G401.6 (cell line): Measurements from ENCODE around the gene PPP1R37.

Source experiments
- FAIRE-seq: peaks from 2 replicates; lab custom pipeline; 2012; peaks lifted over from hg19 to GRCh38; lab: Jason Lieb, UNC

The PPP1R37 gene

DNA sequence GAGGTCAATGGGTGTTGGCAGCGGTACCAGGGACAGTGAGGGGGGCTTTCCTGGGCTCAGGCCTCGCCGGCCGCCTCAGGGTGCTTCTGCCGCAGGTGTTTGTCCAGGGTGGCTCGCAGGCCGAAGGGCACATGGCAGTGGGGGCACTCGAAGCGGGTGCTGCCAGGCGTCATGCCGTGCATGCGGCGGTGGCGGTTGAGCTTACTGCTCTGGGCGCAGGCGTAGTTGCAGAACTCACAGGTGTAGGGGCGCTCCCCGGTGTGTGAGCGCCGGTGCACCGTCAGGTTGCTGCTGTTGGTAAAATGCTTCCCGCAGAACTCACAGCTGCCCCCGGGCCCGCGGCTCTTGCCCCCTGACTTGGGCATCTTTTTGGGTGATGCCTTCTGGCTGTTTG is 21.4 kb upstream of the PPP1R37 start:
- FAIRE-seq: no peak

GRCh38 chr19:45071969-45072790 is 20.8 kb upstream of the PPP1R37 start:
- FAIRE-seq: no peak

DNA sequence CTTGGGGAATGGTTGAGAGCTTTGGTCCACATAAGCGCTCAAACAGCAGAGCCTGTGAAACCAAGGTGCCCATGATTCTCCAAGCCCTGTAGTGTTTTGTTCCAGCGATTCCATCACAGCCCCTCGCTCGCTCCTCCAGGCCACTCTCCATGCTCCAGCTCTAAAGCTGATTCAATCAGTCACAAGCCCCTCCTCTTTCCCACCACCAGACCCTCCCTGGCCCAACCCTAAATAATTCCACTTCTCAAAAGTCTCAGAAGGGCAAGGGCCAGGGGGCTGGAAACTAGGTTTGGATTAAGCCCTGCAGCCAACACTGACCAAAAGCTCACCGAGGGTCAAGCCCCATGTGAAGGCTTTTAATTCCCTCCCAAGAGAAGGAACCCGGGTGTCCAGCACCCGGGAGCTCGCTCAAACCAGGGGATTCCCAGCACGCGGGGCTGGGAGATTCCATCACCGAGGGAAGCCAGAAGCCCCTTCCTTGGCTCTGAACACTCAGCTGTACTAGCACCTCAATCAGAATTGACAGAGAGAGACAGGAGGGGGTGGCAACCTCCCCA is 18.2 kb upstream of the PPP1R37 start:
- FAIRE-seq: no peak

- FAIRE-seq: no peak
These were observed 17.5 kb upstream of the PPP1R37 start for GRCh38 chr19:45075301-45076028.

DNA sequence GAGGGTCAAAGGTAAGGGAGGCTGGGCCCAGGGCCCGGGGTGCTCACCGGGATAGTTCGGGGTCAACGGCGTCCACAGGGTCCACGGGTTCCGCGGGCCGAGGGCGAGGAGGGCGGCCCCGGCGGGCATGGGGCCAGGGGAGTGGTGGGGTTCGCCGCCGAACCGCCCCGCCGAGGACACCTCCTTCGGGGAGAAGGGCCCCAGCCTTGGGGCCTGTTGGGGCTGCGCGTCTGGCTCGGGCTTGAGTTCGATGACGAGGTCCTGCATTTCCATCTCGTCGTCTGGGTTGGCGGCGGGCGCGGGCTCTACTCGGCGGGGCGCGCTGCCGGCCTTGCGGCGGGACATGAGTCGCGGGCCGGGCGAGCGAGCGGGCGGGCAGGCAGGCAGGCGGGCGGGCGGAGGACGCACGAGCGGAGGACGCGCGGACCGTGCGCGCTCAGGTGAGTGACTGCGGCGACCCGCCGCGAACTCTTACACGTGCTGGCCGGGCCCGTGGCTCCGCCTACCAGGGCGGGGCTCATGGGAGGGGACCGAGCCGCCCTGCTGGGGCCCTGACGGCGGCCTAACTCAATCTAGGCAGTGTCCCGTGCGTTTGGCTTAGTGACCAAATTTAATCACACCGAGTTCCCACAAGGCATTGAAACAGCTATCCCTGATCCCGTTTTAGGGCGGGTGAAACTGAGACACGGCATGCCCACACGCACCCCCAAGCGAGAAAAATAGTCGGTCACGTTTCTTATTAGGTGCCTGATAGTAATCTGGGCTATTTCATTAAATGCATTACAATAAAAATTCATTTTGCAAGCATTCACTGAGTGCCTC is 16.7 kb upstream of the PPP1R37 start, which contains the start of gene ZNF296:
ZNF296 (minus strand) TSS at position 450 of the 822 bp plus-strand sequence; CDS start at position 345, 105 bp downstream.
- FAIRE-seq: peak; percentile 52

- no peak for FAIRE-seq
These were observed 15.9 kb upstream of the PPP1R37 start for GRCh38 chr19:45076851-45077730.

DNA sequence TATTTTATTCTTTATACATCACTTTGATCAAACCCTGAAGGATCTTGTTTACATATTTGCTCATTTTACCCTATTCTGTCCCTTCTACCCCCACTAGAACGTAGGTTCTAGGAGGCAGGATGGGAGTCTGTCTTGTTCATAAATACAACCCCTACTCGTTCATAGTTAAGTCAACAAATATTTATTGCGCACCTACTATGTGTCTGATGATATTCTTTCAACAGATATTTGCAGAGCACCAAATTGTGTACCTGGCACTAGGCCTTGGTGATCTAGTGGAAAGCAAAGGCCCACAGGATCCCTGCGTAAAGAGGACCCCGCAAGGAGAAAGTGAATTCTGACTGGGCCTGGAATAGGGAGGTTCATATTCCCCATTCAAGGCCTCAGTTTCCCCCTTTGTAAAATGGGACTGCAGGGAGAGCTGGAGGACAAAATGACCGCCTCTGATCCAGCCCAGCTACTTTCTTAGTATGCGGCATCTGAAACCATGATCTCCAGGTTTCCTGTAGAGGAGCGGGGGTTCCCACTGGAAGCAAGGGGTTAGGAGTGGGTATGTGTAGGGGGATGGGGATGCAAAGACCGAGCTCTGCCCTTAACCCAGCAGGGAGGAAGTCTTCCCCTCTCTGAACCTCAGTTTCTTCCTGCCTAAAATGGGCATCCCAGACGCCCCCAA is 14.5 kb upstream of the PPP1R37 start:
- no peak for FAIRE-seq

GRCh38 chr19:45079063-45079910 is 13.7 kb upstream of the PPP1R37 start, which contains the start of gene GEMIN7:
Gene GEMIN7, plus strand, starts transcription at chr19:45079260. Its CDS starts 10,855 bp downstream, at chr19:45090115.
- no peak for FAIRE-seq

DNA sequence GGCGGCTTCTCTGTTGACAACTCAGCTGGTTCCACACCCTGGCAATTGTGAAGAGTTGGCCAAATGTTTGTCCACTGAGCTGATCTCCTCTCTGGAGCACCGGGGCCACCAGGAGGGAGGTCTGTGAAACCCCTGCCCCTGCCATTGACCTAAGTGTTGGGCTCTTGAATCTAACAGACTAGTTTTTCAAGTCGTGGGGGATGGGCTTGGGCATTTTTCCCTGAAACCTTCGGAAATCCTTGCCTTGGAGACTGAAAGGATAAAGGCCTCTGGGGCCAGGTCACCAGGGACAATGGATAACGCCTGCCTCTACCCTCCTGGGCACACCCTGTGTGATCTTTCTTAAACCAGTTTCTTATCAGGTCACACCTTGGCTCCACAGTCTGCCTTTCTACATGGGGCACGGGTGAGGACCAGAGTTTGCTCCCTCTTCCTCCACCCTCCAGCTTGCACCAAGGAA is 13.0 kb upstream of the PPP1R37 start:
- FAIRE-seq: no peak

DNA sequence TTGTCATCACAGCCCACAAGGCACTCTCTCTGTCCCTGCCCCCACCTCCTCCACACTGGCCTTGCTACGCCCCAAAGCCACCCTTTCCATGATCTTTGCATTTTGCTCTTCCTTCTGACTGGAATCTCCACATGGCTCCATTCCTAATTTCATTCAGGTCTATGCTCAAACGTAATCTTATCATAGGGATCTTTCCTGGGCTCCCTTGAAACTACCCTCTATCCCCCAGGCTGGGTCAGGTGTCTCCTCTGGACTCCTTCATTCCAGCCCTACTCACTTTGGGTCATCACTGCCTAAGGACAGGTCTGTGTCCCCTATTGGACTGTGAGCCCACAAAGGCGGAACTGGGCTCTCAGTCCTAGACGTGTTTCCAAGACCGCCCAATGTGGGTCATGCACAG is 10.8 kb upstream of the PPP1R37 start:
- FAIRE-seq: no peak

- no peak for FAIRE-seq
These were observed 6.5 kb upstream of the PPP1R37 start for GRCh38 chr19:45086480-45086879.

GRCh38 chr19:45087531-45087930 is 5.4 kb upstream of the PPP1R37 start:
- FAIRE-seq: no peak

DNA sequence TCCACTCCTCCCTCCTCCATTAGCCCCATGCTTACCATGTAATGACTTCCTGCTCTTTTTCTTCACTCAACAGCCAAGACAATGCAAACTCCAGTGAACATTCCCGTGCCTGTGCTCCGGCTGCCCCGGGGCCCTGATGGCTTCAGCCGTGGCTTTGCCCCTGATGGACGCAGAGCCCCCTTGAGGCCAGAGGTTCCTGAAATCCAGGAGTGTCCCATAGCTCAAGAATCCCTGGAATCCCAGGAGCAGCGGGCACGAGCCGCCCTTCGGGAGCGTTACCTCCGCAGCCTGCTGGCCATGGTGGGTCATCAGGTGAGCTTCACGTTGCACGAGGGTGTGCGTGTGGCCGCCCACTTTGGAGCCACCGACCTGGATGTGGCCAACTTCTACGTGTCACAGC is 2.9 kb upstream of the PPP1R37 start:
- peak; percentile 52 for FAIRE-seq

GRCh38 chr19:45090606-45091005 is 2.4 kb upstream of the PPP1R37 start:
- peak; percentile 91 for FAIRE-seq

- FAIRE-seq: peak; percentile 99
These were observed 1.7 kb upstream of the PPP1R37 start for GRCh38 chr19:45091031-45091923.

DNA sequence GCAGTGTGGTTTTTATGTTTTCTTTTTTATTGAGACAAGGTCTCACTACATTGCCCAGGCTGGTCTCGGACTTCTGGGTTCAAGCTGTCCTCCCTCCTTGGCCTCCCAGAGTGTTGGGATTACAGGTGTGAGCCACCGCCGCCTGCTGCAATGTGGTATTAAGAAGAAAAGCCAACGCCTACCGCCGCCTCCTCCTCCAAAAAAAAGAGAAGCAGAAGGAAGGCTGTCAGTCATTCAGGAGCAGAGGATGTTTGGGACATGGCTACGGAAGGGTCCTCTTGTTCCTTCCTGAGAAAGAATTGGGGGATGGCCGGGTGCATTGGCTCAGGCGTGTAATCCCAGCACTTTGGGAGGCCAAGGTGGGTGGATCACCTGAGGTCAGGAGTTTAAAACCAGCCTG is 1.2 kb downstream of the PPP1R37 start:
- FAIRE-seq: no peak

DNA sequence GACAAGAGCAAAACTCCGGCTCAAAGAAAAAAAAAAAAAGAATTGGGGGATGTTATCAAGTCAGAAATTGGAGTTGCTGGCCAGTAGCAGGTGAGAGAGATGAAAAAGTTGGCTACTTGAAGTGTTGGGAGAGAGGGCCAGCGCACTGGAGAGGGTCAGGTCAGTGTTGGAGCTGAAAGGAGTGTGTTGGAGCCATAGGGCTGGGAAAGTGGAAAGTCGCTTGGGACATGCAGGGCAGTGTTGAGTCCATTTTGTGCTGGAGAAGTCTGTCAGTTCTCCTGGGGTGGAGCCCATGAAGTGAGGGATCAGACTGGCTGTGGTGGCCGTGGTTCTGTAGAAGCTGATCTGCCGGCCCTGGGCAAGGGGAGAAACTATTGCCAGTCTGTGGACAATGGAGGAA is 1.7 kb downstream of the PPP1R37 start:
- FAIRE-seq: no peak
